Activated CD4-positive, CD25-positive, alpha-beta regulatory T cell treated with anti-CD3 and anti-CD28 coated beads, Interleukin-2, amount 50 U/mL, for 24 hours (primary cell): ENCODE results near the gene DGKH.
"Not testable (repeated sequence)": the region's sequence is repeated elsewhere in the genome, so short reads cannot be mapped to it uniquely, and the experiment has no call there.

Experiments used
- ATAC-seq, 2 donors: fragments of 150-1000 bp; cut with Tn5 transposase; one replicate each; pipeline ENCODE4 v1.10.0; 2021; ENCODE audit warnings: mild to moderate bottlenecking in 1 of 2, moderate library complexity in 1 of 2

DGKH gene

DNA sequence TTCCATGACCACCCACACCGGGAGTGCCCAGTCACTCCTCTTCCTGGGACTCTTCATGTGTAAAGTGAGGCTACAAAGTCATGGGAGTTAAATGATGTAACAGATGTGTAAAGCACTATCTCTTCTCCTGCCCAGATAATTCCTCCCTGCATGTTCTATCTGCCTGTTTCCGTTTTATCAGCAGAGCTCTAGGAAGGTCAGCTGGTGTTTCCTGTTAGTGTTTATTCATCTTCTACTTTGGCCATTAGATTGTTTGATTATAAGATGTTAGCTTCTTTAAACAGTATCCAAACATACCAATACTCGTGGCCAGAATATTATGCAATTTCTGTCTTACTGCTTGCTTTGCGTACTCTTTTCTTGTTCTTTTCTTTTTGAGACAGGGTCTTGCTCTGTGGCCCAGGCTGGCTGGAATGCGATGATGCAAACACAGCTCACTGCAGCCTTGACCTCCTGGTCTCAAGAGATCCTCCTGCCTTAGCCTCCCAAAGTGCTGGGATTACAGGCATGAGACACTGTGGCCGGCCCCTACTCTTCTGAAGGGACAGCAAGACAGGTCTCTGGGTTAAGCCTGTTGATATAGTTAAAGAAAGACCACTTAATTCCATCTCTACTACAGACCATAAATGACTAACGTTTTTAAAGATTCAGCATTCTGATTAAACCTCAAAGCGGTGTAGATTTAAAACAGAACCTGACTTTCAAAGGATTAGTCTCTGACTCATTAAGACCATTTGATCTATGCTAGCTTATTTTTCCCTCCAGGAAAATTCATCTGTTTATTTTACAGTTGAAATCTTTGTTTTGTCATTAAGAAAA, 126.1 kb downstream of the DGKH start:
- ATAC-seq = no peak

DNA sequence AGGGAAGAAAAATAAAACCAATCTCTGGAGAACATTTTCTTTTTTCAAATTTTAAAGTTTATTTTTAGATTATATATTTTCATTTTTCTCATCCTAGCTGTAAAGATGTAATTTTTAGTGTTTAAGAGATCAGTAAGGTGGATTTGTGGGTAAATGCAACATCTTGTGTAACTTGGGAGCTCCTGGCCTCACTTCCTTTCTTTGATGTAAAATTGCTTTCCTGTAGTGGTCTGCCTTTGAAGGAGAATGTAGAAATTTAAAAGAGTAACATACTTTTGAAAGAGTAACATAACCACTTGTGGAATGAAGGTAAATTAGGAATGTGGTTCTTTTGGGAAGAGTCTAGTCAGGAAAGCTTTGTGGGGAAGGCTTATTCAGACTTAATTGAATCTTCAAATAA, 127.8 kb downstream of the DGKH start:
- ATAC-seq = no peak

DNA sequence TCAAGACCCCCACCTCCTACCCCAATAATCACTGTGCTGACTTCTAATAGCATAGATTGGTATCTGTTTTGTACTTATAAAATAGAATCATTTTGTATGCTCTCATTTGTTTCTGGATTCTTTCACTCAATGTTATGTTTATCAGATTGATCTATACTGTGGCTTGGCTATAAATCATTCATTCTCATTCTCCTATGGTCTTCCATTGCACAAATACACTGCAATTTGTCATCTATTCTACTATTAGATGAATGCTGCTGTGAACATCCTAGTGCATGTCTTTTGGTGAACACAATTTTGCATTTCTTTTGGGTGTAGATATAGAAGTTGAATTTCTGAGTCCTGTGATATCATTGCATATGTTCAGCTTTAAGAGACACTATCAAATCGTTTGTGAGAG, 128.7 kb downstream of the DGKH start:
- no peak for ATAC-seq

DNA sequence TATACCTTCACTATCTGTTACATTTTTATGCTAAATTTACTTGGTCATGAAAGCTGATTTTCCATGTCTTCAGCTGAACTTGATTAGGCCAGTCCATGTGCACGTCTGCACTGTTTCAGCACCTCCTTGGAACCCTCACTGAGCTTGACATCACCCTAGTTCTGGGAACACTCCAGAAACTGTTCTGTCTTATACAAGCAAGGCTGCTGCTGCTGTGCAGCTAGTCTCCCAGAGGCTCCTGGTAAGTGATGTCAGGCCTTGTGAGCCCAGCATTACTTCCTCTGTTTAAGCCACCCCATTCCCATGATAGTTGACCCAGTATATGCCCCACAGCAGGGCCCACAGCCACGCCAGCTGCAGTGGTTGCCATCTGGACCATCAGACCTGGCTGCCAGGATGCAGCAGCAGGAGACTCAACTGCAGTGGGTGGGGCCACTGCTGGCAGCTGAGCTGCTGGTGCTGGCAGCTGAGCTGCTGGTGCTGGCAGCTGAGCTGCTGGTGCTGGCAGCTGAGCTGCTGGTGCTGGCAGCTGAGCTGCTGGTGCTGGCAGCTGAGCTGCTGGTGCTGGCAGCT, 133.0 kb downstream of the DGKH start:
- no peak for ATAC-seq

DNA sequence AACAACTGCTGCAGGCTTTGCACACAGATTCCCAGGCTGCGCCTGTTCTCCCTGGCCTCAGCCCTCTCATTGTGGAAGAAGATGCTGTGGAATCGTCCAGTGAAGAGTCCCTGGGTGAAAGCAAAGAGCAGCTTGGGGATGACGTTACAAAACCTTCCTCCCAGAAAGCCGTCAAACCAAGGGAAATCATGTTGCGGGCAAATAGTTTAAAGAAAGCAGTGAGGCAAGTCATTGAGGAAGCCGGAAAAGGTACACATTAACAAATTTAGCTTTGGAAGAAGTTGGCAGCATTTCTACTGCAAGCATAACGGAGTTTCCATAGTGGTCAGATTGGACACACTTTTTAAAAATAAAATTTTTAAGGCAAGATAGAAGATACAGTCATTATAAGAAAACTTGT, 140.6 kb downstream of the DGKH start:
- no peak for ATAC-seq

DNA sequence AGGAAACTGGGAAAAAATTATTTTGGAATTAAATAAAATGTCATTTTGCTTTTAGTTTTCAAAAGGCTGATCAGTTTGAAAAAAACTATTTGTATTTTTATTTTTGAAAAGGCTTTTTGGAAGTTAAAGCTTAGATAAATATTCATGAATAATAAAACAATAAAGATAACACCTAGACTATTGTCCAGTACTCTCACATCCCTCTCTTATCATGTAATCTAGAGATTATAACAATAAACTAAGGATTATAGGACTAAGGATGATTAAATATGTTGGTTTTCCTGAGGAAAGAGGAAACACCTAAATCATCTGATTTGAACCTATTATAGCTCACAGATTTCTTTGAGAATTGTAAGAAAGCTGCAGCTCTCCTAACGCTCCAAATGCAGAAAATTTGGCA, 142.1 kb downstream of the DGKH start:
- ATAC-seq = no peak

DNA sequence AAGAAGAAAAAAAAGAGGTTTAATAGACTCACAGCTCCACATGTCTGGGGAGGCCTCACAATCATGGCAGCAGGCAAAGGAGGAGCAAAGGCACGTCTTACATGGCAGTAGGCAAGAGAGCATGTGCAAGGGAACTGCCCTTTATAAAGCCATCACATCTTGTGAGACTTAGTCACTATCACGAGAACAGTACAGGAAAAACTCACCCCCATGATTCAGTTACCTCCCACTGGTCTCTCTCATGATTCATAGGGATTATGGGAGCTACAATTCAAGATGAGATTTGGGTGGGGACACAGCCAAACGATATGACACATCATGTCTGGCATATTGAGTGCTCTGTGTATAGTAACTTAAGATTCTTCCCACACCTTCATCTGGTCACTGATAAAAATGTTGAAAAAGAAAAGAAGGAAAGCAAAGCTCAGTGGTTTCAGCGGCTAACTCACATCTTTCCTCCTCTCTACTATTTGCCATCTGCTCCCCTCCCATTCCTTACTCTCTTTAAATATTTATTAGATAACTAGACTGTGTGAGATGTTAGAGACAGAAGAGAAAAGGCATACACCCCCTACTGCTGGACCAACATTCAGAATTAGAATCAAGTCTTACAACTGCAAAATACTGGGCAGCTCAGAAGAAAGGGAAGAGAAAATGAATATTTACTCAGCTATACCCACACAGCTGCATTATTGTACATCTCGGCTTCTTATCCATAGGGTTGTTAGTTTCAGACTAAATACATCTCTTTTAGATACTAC, 163.4 kb downstream of the DGKH start:
- ATAC-seq = no peak

DNA sequence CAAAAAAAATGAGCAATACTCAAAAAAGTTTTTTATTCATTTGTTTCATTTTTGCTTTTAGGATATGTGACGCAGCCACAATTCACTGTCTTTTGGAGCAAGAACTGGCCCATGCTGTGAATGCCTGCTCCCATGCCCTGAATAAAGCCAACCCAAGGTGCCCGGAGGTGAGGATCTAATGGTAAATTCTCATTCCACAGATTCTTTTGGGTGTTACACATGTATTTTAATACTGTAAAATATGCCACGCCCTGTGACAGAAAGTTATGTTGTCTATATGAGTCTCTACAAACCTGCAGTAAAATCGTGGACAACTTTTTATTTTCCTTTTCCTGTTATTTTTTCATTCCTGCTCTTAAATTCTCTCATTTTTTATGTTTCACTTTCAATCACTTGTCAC, 166.0 kb downstream of the DGKH start:
- ATAC-seq = no peak

DNA sequence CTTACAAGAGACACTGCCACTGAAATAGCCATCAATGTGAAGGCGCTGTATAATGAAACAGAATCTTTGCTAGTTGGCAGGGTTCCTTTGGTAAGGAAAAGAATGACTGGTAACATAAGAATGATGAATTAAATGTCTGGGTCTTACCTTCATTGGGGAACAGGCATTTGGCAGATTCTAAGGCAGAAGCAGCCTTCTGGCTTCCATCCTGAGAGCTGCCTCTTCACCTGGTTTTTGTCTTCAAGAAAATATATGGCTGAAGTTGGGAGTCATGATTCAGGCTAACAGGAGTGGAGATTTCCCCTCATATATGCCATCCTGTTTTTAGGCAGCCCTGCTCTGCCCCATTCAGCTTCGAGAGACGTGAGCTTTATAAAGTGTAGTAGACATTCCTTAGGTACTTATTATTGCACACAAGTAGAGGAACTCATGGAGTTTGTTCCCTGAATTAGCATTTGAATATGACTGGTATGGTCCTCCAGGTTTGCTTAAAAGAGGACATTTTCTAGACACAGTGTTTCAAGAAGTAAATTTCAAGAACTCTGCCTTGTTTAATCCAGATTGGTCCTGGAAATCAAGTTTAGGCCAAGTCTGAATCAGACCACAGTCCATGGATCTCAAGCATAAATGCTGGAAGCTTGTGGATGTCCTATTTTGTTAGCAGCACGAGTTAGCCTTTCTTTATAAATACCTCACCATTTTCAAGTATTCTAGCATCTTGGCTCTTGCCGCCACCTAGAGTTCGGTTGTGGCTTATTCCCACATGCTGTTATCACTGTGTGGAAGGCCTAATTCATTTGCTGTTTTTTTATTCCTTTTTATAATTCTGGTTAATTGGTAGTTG, 167.4 kb downstream of the DGKH start:
- ATAC-seq = no peak

DNA sequence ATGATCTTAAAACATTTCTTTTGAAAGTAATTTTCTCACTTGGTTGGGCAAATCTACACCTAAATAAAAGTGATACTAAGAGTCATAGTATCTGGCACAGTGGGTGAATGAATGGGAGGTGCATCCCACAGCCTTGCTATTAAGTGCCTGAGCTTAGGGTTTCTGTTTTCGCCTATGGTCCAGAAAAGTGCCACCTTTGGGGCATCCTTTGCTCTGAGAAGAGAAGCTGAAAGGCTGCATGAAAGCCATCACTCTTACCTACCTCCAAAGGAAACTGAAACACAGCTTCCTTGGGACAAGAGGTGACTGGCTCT, 167.9 kb downstream of the DGKH start:
- ATAC-seq = no peak

DNA sequence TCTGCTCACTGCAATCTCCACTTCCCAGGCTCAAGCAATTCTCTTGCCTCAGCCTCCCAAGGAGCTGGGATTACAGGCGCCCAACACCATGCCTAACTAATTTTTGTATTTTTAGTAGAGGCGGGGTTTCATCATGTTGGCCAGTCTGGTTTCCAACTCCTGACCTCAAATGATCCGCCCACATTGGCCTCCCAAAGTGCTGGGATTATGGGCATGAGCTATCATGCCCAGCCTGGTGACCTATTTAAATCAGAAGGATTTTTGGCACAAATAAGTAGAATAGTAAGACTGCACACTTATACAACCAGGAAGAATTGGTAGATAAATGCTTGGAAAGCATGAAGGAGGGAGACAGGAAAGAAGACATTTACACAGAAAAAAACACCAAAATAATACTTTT, 170.1 kb downstream of the DGKH start:
- no peak for ATAC-seq

DNA sequence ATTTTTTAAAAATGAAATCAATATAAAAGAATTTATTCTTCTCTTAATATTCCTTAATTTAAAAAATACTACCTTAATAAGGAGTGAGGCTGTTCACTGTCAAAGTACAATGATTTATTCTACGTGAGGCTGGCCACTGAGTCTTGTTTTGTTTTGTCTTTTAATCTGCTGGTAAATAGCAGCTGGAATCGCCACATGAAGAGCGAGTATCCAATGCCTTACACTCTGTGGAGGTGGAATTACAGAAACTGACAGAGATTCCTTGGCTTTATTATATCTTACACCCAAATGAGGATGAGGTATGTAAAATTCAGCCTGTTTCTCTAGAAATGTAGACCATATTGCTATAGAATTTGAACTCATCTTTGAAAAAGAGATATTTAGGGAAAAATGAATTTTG, 170.6 kb downstream of the DGKH start:
- no peak for ATAC-seq

DNA sequence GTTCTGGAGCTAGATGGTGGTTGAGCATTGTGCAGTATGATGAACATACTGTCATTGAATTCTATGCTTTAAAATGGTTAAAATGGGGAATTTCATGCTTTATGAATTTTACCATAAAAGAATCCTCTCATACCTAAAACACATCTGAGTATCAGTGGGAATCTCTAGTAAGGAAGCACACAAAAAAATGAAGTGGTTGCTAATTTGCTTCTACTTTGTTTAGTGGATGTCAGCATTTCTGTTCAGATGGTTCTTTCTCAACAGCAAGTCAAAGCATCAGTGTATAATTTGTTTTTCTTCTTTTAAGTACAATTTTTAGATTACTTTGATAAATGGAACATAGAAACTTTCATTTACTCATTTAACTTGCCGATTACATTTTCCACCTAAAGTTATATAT, 171.4 kb downstream of the DGKH start:
- no peak for ATAC-seq

DNA sequence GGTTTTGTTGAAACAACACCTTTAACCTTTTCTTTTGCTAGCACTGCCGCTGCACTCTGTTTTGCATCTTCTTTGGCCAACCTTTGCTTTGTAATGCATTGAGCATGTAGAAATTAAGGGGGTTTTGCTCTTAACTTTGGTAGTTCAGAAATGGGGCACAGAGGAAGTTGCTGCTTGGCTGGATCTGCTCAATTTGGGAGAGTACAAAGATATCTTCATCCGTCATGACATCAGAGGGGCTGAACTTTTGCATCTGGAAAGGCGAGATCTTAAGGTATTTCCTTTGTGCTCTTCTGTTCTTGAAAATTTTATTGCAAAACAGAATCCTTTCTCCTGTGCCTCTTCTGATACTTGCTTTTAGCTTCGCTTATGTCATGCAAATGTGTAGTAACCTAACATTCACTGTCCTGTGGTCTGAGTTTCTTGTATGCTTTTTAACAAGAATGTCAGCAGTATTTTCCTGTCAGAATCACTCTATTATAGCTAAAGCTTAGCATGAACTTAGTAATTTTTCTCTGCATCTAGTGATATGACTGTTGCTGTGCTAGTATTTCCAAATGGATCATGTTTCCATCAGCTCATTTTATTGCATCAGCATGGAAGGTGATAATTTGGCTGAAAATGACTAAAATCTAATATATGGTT, 172.8 kb downstream of the DGKH start:
- ATAC-seq = no peak

DNA sequence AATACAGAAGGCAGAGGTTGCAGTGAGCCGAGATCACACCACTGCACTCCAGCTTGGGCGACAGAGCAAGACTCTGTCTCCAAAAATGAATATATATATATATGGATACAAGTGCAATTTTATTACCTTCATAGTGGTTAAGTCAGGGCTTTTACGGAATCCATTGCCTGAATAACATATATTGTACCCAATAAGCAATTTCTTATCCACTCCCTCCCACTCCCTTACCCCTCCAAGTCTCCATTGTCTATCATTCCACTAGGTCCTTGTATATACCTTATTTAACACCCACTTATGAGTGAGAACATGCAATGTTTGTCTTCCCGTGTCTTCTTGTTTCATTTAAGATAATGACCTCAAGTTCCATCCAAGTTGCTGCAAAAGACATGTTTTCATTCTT, 175.2 kb downstream of the DGKH start:
- no peak for ATAC-seq

DNA sequence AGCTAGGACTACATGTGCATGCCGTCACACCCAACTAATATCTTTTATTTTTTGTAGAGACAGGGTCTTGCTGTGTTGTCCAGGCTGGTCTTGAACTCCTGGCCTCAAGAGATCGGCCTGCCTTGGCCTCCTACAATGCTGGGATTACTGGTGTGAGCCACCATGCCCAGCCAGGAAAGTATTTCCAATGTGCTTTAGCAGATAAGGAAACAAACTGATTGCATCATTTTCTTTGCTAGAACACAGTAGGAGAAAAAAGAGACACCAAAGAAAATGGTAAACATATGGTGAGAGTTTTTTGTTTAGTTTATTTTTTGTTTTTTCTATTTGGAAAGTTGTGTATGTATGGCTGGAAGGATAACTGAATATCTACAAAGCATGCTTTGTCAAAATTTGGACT, 176.6 kb downstream of the DGKH start:
- ATAC-seq = no peak

DNA sequence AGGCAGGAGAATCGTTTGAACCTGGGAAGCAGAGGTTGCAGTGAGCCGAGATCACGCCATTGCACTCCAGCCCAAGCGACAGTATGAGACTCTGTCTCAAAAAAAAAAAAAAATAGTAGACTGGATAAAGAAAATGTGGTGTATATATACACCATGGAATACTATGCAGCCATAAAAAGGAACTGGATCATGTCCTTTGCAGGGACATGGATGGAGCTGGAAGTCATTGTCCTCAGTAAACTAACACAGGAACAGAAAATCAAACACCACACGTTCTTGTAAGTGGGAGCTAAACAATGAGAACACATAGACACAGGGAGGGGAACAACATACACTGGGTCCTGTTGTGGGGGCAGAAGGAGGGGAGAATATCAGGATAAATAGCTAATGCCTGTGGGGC, 178.3 kb downstream of the DGKH start:
- not testable (repeated sequence) for ATAC-seq

DNA sequence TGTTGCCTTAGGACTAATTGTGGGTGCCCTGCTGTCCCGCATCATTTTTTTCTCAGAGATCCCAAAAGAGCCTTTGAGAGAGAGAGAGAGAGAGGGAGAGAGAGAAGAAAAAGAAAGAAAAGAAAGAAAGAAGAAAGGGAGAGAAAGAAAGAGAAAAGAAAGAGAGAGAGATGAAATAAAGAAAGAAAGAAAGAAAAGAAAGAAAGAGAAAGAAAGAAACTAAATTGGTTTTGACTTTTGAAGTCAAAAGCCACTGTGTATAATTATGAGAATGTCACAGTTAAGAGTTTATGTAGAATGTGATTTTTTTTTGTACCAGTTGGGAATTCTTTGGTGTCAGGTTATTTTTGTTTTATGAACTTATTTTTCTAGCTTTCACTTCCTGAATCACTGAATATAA, 180.1 kb downstream of the DGKH start:
- ATAC-seq = no peak

DNA sequence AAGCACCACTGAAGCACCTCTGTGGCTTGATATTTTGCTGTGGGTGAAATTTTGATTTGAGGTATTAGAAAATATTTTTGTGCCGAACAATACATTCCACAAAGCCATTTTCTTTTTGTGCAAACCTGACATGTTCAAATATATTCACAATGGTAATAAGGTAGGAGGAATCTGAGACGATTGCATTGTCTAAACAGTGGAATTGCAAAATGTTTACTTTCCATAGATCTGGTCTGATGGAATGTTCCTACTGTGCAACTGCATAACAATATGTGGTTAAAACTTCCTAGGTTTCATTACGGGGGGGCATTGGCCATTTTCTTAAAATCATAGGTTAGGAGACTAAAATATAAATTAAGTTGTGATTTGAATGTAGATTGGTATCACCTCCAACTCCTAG, 180.8 kb downstream of the DGKH start:
- ATAC-seq = no peak

DNA sequence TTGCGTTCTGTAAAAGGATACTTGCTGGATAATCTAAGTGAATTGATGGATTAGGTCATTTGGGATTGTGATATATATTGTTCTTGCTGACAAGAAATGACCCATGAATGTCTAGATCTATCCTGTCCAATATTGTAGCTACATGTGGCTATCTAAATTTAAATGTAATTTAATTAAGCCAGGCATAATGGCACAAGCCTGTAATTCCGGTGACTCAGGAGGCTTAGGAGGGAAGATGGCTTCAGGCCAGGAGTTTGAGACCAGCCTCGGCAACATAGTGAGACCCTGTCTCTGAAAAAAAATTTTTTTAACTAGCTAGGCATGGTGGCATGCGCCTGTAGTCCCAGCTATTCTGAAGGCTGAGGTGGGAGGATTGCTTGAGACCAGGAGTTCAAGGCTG, 184.2 kb downstream of the DGKH start:
- ATAC-seq = no peak

DNA sequence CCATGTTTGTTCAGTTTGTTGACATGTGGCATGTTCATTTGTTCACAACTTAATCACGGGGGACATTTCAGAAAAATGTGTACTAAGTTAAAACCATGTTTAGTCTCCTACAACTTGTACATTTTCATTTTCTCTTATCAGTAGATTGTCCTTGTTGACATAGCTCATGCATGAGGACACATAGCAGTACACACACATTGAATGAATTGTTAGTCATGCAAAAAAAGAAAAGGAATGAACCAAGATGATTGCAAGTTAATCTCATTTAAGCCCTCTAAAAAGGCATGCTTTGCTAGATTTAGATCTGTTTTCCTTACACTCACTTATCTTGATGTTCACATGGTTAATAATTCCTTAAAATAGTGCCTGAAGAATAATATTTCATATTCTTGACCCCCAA, 185.3 kb downstream of the DGKH start:
- no peak for ATAC-seq

DNA sequence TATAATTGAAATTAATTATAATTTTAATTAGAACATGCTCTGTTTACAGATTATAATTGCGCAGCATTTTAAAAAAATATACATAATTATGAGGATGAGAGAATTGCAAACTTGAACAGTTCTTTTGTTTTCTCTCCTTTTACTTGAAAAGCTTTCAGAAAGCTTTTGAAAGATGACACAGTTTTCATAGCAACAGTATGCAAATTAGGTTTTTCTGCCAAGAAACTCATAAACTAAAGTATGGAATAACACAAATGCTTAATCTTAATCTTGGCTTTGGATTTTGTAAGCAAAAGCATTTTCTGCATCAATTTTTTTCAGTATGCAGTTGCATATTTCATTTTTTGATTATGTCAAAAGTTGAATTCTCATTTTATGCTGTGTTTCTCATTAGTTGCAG, 190.7 kb downstream of the DGKH start:
- no peak for ATAC-seq

DNA sequence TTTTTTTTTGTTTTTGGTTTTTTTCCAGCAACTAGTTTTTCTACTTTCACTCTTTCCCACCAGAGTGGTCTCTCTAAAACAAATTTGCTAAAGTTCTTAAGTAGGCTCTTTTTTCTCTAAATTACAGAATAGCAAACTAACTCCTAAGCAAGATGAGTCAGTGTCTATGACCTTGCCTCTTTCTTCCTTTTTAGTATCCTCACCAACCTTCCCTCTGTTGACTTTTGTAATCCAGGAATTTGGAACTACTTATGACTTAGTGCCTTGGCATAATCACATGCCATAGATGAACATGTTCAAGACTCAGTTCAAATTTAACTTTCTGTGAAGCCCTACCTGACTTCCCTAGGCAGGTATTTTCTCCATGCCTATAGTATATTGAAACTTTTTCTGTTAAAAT, 191.2 kb downstream of the DGKH start:
- ATAC-seq = no peak
